Fibroblast of lung (primary cell): ENCODE measurements around the gene OIT3.

Source experiments
- EZH2 ChIP-seq: IDR thresholded peaks from 2 replicates; pipeline ENCODE4 v1.5.1; 2012; ENCODE audit warnings: low read length, control low read depth, mild to moderate bottlenecking; ENCODE audit errors: missing control alignments
- TF ChIP-seq, protein P1 (sequence below), 2 donors: IDR thresholded peaks in 1 of 2; conservative IDR thresholded peaks in 1 of 2; 1 replicate in 1 of 2; 2 replicates in 1 of 2; pipeline ENCODE4 v1.5.1; 2011 to 2012; ENCODE audit warnings: low read length in 2 of 2, control low read depth in 1 of 2, inconsistent platforms in 1 of 2, low read depth in 1 of 2, mild to moderate bottlenecking in 1 of 2

DNA sequence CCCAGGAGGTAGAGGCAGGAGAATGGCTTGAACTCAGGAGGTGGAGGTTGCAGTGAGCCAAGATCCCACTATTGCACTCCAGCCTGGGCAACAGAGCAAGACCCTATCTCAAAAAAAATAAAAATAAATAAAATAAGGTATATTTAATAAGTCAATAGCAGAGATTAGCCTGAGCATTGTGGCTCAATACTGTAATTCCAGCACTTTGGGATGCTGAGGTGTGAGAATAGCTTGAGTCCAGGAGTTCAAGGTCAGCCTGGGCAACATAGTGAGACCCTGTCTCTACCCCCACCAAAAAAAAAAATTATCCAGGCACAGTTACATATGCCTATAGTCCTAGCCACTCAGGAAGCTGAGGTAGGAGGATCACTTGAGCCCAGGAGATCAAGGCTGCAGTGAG, 38.4 kb upstream of the OIT3 start:
- TF ChIP-seq, protein P1, sequence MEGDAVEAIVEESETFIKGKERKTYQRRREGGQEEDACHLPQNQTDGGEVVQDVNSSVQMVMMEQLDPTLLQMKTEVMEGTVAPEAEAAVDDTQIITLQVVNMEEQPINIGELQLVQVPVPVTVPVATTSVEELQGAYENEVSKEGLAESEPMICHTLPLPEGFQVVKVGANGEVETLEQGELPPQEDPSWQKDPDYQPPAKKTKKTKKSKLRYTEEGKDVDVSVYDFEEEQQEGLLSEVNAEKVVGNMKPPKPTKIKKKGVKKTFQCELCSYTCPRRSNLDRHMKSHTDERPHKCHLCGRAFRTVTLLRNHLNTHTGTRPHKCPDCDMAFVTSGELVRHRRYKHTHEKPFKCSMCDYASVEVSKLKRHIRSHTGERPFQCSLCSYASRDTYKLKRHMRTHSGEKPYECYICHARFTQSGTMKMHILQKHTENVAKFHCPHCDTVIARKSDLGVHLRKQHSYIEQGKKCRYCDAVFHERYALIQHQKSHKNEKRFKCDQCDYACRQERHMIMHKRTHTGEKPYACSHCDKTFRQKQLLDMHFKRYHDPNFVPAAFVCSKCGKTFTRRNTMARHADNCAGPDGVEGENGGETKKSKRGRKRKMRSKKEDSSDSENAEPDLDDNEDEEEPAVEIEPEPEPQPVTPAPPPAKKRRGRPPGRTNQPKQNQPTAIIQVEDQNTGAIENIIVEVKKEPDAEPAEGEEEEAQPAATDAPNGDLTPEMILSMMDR (conservative IDR thresholded peaks at IDR 0.05 in 1 of 2, IDR thresholded peaks at IDR 0.05 in 1 of 2; ENCODE audit: low read depth in 1 of 2, low read length in 2 of 2): no peak
- TF ChIP-seq EZH2: no peak
